OCI-LY3 (cell line): ENCODE measurements around the gene PCP4L1.
A peak's percentile ranks its signal among the peaks of the same experiment; 100 is the strongest.

Source experiments
- H2AFZ ChIP-seq: fragments of 200-600, 300-600 bp; shearing (Covaris generic); 2 replicates; pipeline ENCODE4 v1.6.0; 2014; ENCODE audit warnings: antibody characterized with exemption, low read depth, low read length
- H3K27ac ChIP-seq: fragments of 200-600, 300-600 bp; sonication (generic); 2 replicates; pipeline ENCODE4 v1.5.1; 2014; ENCODE audit warnings: mild to moderate bottlenecking, low read length, moderate library complexity, mixed read lengths
- H3K27me3 ChIP-seq: fragments of 200-600, 300-600 bp; sonication (generic); 2 replicates; pipeline ENCODE4 v1.6.1; 2014; ENCODE audit warnings: low read depth, low read length, mixed read lengths
- H3K36me3 ChIP-seq: fragments of 200-600, 300-600 bp; sonication (generic); replicated peaks from 2 replicates; pipeline ENCODE3; 2014; ENCODE audit warnings: low read depth, low read length, mixed read lengths
- H3K4me1 ChIP-seq: fragments of 300-600, 200-600 bp; sonication (generic); 2 replicates; pipeline ENCODE4 v1.6.1; 2014; ENCODE audit warnings: low read length, mixed read lengths
- H3K4me2 ChIP-seq: fragments of 200-600, 300-600 bp; sonication (generic); 2 replicates; pipeline ENCODE4 v1.6.1; 2014; ENCODE audit warnings: low read length, mixed read lengths
- H3K4me3 ChIP-seq: fragments of 300-600, 200-600 bp; sonication (generic); 2 replicates; pipeline ENCODE4 v1.5.1; 2014; ENCODE audit warnings: antibody characterized with exemption, mild to moderate bottlenecking, low read length, moderate library complexity
- H3K79me2 ChIP-seq: fragments of 300-600, 200-600 bp; shearing (Covaris generic); 2 replicates; pipeline ENCODE4 v1.6.1; 2014; ENCODE audit warnings: mild to moderate bottlenecking, low read length, mixed read lengths
- H3K9ac ChIP-seq: fragments of 300-600, 200-600 bp; shearing (Covaris generic); 2 replicates; pipeline ENCODE4 v1.6.0; 2014; ENCODE audit warnings: mild to moderate bottlenecking, low read length, moderate library complexity
- H3K9me3 ChIP-seq: fragments of 200-600, 300-600 bp; shearing (Covaris generic); 2 replicates; pipeline ENCODE4 v1.6.1; 2014; ENCODE audit warnings: low read length, mixed read lengths; ENCODE audit not compliant: insufficient read depth
- H4K20me1 ChIP-seq: fragments of 200-600, 300-600 bp; sonication (generic); 2 replicates; pipeline ENCODE4 v1.6.1; 2016; ENCODE audit warnings: low read length, mixed read lengths; ENCODE audit not compliant: insufficient read depth
- CTCF ChIP-seq: fragments of 200-600, 300-600 bp; sonication (generic); IDR thresholded peaks from 2 replicates; pipeline ENCODE4 v1.5.1; 2014; ENCODE audit warnings: antibody characterized with exemption, low read length, low read depth
- EZH2phosphoT487 ChIP-seq: fragments of 200-600 bp; shearing (Covaris generic); IDR thresholded peaks from 2 replicates; pipeline ENCODE4 v1.6.1; 2018; ENCODE audit warnings: antibody characterized with exemption, mixed run types, low read depth

PCP4L1 gene

GRCh38 chr1:161259345-161259702 lies 779 bp downstream of the PCP4L1 start:
- Histone ChIP-seq H3K4me2 (no peak overlapping the region), H3K36me3 (no peaks in the 10 kb centered on the region), H3K4me3 (no peak overlapping the region), H3K9ac (no peak overlapping the region), H3K27me3 (peaks cover 30% of the 10 kb centered on the region), H3K27ac (no peak overlapping the region), H3K4me1 (peaks cover 20% of the 10 kb centered on the region), H3K79me2 (no peaks in the 10 kb centered on the region), H4K20me1 (no peaks in the 10 kb centered on the region), H2AFZ (no peak overlapping the region), H3K9me3 (peaks cover 9% of the 10 kb centered on the region; the same call in 1 of the 2 replicates)
- no peak for TF ChIP-seq EZH2phosphoT487
- no peak for TF ChIP-seq CTCF

GRCh38 chr1:161259765-161260164 lies 1.2 kb downstream of the PCP4L1 start:
- Histone ChIP-seq H3K4me2 (no peak overlapping the region), H3K9me3 (peaks cover 9% of the 10 kb centered on the region; the same call in 1 of the 2 replicates), H3K9ac (no peak overlapping the region), H3K36me3 (no peaks in the 10 kb centered on the region), H3K4me3 (no peak overlapping the region), H4K20me1 (no peaks in the 10 kb centered on the region), H3K27ac (no peak overlapping the region), H3K4me1 (peaks cover 20% of the 10 kb centered on the region), H3K79me2 (no peaks in the 10 kb centered on the region), H3K27me3 (peaks cover 31% of the 10 kb centered on the region), H2AFZ (no peak overlapping the region)
- TF ChIP-seq EZH2phosphoT487 (no peak), CTCF (no peak)

GRCh38 chr1:161260376-161261260 lies 2.1 kb downstream of the PCP4L1 start:
- Histone ChIP-seq H3K36me3 (no peaks in the 10 kb centered on the region), H3K9ac (no peak overlapping the region), H3K27me3 (peaks cover 38% of the 10 kb centered on the region), H3K9me3 (peaks cover 9% of the 10 kb centered on the region; the same call in 1 of the 2 replicates), H3K4me1 (peaks cover 20% of the 10 kb centered on the region), H3K4me3 (peak overlapping the region; percentile 48), H4K20me1 (no peaks in the 10 kb centered on the region), H3K27ac (no peak overlapping the region), H3K4me2 (peak overlapping the region; percentile 69), H3K79me2 (no peaks in the 10 kb centered on the region), H2AFZ (peak overlapping the region; percentile 13; the same call in 1 of the 2 replicates)
- TF ChIP-seq EZH2phosphoT487 (no peak), CTCF (no peak)

GRCh38 chr1:161261261-161262235 lies 3.0 kb downstream of the PCP4L1 start:
- Histone ChIP-seq H2AFZ (peak overlapping the region; percentile 13; the same call in 1 of the 2 replicates), H3K4me1 (peaks cover 20% of the 10 kb centered on the region), H3K36me3 (no peaks in the 10 kb centered on the region), H3K27ac (no peak overlapping the region), H4K20me1 (no peaks in the 10 kb centered on the region), H3K4me2 (peak overlapping the region; percentile 69), H3K9me3 (peaks cover 9% of the 10 kb centered on the region; the same call in 1 of the 2 replicates), H3K27me3 (peaks cover 46% of the 10 kb centered on the region), H3K4me3 (peak overlapping the region; percentile 48), H3K9ac (no peak overlapping the region), H3K79me2 (no peaks in the 10 kb centered on the region)
- TF ChIP-seq CTCF = no peak
